Activated B cell treated with CpG ODN at 0.5 μM for 24 hours (primary cell): ENCODE measurements around the gene SNAPC1. TPM values are rescaled to one million over a fixed set of nuclear protein-coding genes. Genes with fewer than 3 reads are reported as not detected.

ENCODE experiments used
- ATAC-seq: fragments of 200-7000 bp; cut with Tn5 transposase; one replicate; pipeline ENCODE4 v1.10.0; 2021; ENCODE audit warnings: low read depth, mild to moderate bottlenecking, moderate library complexity
- CTCF ChIA-PET: fragments of 350-600 bp; sonication (Branson Sonifier 250); formaldehyde crosslinking; loops from one replicate; lab custom pipeline; 2021; ENCODE audit warnings: antibody characterized with exemption; lab: Charles Lee
- POLR2A ChIA-PET: fragments of 350-600 bp; sonication (Branson Sonifier 250); formaldehyde crosslinking; loops from one replicate; lab custom pipeline; 2021; ENCODE audit warnings: antibody characterized with exemption; lab: Charles Lee
- DNase-seq: peaks from one replicate; pipeline ENCODE4 v3.0.0; 2022
- H3K27ac Mint-ChIP-seq: one replicate; pipeline ENCODE4 v1.8.0; 2020; ENCODE audit warnings: mixed read lengths
- H3K27me3 Mint-ChIP-seq: one replicate; pipeline ENCODE4 v1.8.0; 2021; ENCODE audit warnings: mixed read lengths
- H3K36me3 Mint-ChIP-seq: one replicate; pipeline ENCODE4 v1.8.0; 2021; ENCODE audit warnings: low read depth, mixed read lengths
- H3K4me1 Mint-ChIP-seq: one replicate; pipeline ENCODE4 v1.8.0; 2021; ENCODE audit warnings: mixed read lengths
- H3K4me3 Mint-ChIP-seq: one replicate; pipeline ENCODE4 v1.8.0; 2020; ENCODE audit warnings: mild to moderate bottlenecking, mixed read lengths
- H3K9me3 Mint-ChIP-seq: one replicate; pipeline ENCODE4 v1.8.0; 2020; ENCODE audit warnings: mixed read lengths
- CTCF ChIP-seq: fragments of 200-600 bp; IDR thresholded peaks from one replicate; pipeline ENCODE4 v1.8.0; 2022; ENCODE audit warnings: antibody characterized with exemption, mild to moderate bottlenecking
- intact Hi-C: fragments of 100-400 bp; cut with micrococcal nuclease; formaldehyde crosslinking; loops from one replicate; pipeline ENCODE4 v1.15.1; 2024
- total RNA-seq: library from RNA; stranded (reverse); gene quantifications from 2 replicates; pipeline ENCODE4 v1.2.3, GENCODE V29; 2022

The SNAPC1 gene
- total RNA-seq, 1 donor from 2014 or later, result 5.2 TPM

GRCh38 chr14:61832783-61833182 lies 70.6 kb downstream of the SNAPC1 start:
- peaks cover 3% of the 10 kb centered on the region for H3K4me1 Mint-ChIP-seq
- H3K4me3 Mint-ChIP-seq, result no peak overlapping the region
- no peak overlapping the region for H3K27ac Mint-ChIP-seq
- ChIA-PET POLR2A (no interaction called here), CTCF (interaction anchor here (1.5 kb wide), 1 partner anchor 293 kb away, joined by 3 read pairs; no protein-coding TSS in a partner anchor)
- H3K27me3 Mint-ChIP-seq, result no peaks in the 10 kb centered on the region
- intact Hi-C loops, result no loop called here
- no peaks in the 10 kb centered on the region for H3K36me3 Mint-ChIP-seq
- no peak for ATAC-seq
- DNase-seq, result no peak
- no peaks in the 10 kb centered on the region for H3K9me3 Mint-ChIP-seq
- TF ChIP-seq CTCF, result no peak

- Mint-ChIP-seq H3K4me1 (peaks cover 3% of the 10 kb centered on the region), H3K36me3 (no peaks in the 10 kb centered on the region), H3K27ac (no peak overlapping the region), H3K9me3 (no peaks in the 10 kb centered on the region), H3K27me3 (peaks cover 3% of the 10 kb centered on the region), H3K4me3 (no peak overlapping the region)
- DNase-seq (no peak), ATAC-seq (no peak)
- ChIA-PET POLR2A (interaction anchor here (0.6 to 0.7 kb wide), 2 partner anchors 33 to 198 kb away, joined by 3 to 4 read pairs; no protein-coding TSS in a partner anchor), CTCF (interaction anchor here (0.5 to 4.0 kb wide), 22 partner anchors 10 to 540 kb away, joined by 3 to 123 read pairs (median 9); partner anchors contain the start of gene SNAPC1)
- intact Hi-C loops, result no loop called here
- no peak for TF ChIP-seq CTCF
Measured at GRCh38 chr14:61836184-61836583, 74.0 kb downstream of the SNAPC1 start.

- Mint-ChIP-seq H3K4me1 (peaks cover 3% of the 10 kb centered on the region), H3K4me3 (no peak overlapping the region), H3K27ac (no peak overlapping the region), H3K36me3 (no peaks in the 10 kb centered on the region), H3K27me3 (peaks cover 3% of the 10 kb centered on the region), H3K9me3 (no peaks in the 10 kb centered on the region)
- DNase-seq (no peak), ATAC-seq (no peak)
- ChIA-PET POLR2A (interaction anchor here (0.5 to 1.1 kb wide), 4 partner anchors 32 to 337 kb away, joined by 3 to 7 read pairs (median 6); no protein-coding TSS in a partner anchor), CTCF (interaction anchor here (0.5 to 4.0 kb wide), 35 partner anchors 9 to 544 kb away, joined by 3 to 123 read pairs (median 6); partner anchors contain the start of gene SNAPC1)
- intact Hi-C loops, result loop anchor here (1.0 kb wide), 6 partner anchors 107 to 568 kb away; no protein-coding TSS in a partner anchor
- TF ChIP-seq CTCF, result no peak
Measured at GRCh38 chr14:61836807-61837206, 74.6 kb downstream of the SNAPC1 start.

GRCh38 chr14:61837336-61838229 lies 75.4 kb downstream of the SNAPC1 start:
- intact Hi-C loops, result loop anchor here (1.0 kb wide), 6 partner anchors 107 to 568 kb away; no protein-coding TSS in a partner anchor
- Mint-ChIP-seq H3K4me1 (peaks cover 3% of the 10 kb centered on the region), H3K9me3 (no peaks in the 10 kb centered on the region), H3K27ac (no peak overlapping the region), H3K4me3 (no peak overlapping the region), H3K36me3 (no peaks in the 10 kb centered on the region), H3K27me3 (peaks cover 3% of the 10 kb centered on the region)
- DNase-seq, result peak; percentile 48
- peak; percentile 92 for ATAC-seq
- ChIA-PET POLR2A (interaction anchor here (0.5 to 1.1 kb wide), 4 partner anchors 75 to 338 kb away, joined by 3 to 7 read pairs (median 5); partner anchors contain the start of gene SNAPC1), CTCF (interaction anchor here (0.6 to 4.0 kb wide), 52 partner anchors 8 to 1506 kb away, joined by 3 to 123 read pairs (median 4); partner anchors contain the start of gene SNAPC1)
- peak; percentile 88 for TF ChIP-seq CTCF
